Measurements from ENCODE around the gene SLC25A51.

- no peak for TF ChIP-seq ZFP41 (tag by site-specific recombination; IDR thresholded peaks at IDR 0.05; ENCODE audit: borderline replicate concordance)
- no peak for TF ChIP-seq SP3 (tag by site-specific recombination; IDR thresholded peaks at IDR 0.05)
- no peak for TF ChIP-seq CTCF (tag by site-specific recombination; IDR thresholded peaks at IDR 0.05)
- no peak for TF ChIP-seq ZNF704 (tag by site-specific recombination; IDR thresholded peaks at IDR 0.05)
- no peak for TF ChIP-seq ZNF138 (tag by site-specific recombination; IDR thresholded peaks at IDR 0.05; ENCODE audit: borderline replicate concordance)
- no peak for TF ChIP-seq HOXC10 (CRISPR knock-in tag; IDR thresholded peaks at IDR 0.05)
- TF ChIP-seq ZNF701 (tag by site-specific recombination; IDR thresholded peaks at IDR 0.05) = no peak
- no peak for TF ChIP-seq ZNF433 (tag by site-specific recombination; IDR thresholded peaks at IDR 0.05; ENCODE audit: low read depth)
These were observed 1.8 kb downstream of the SLC25A51 start for GRCh38 chr9:37902131-37902530.
